ENCODE data around the gene ELOVL5.
"Not testable (repeated sequence)": the region's sequence is repeated elsewhere in the genome, so short reads cannot be mapped to it uniquely, and the experiment has no call there.

The ELOVL5 gene

GRCh38 chr6:53328375-53328774 lies 20.4 kb downstream of the ELOVL5 start:
- no peak for DNase-seq (ENCODE audit: low spot score)

DNA sequence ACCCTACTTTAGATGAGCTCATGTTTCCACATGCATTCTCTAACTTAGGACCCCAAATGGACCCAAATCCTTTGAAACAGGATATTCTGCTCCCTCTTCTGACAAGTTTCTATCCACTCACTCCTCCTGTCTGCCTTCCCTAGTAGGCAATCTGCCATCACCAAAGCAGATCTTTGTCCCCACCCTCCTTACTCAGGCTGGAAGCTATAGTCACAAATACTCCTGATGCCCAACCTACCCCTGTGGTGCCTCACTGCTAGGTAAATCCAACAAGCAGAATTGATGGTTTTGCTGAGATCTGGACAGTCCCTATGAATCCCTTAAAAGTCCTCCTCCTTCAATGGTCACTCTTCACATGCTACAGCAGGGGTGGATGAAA lies 21.7 kb downstream of the ELOVL5 start:
- DNase-seq (ENCODE audit: low spot score): no peak

GRCh38 chr6:53326372-53327016 lies 22.3 kb downstream of the ELOVL5 start:
- peak; percentile 93 for DNase-seq (ENCODE audit: low spot score)

DNA sequence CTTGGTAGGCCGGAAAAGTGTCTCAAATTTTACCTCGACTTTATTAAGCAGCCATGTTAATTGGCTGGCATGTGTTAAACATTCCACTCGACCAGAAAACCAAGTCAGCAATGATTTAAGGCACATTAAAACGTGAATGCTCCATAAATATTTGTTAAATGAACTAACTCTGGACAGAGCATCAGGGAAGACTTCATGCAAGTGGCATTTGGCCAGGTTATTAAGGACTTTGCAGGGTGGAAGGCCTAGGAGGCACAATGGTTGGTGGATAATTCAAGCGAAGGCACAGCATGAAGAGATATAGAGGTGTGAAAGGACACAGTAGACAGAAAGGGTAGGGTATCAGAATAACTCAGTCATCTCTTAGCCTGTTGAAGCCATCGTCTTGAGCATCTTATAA lies 23.0 kb downstream of the ELOVL5 start:
- DNase-seq (ENCODE audit: low spot score): no peak

DNA sequence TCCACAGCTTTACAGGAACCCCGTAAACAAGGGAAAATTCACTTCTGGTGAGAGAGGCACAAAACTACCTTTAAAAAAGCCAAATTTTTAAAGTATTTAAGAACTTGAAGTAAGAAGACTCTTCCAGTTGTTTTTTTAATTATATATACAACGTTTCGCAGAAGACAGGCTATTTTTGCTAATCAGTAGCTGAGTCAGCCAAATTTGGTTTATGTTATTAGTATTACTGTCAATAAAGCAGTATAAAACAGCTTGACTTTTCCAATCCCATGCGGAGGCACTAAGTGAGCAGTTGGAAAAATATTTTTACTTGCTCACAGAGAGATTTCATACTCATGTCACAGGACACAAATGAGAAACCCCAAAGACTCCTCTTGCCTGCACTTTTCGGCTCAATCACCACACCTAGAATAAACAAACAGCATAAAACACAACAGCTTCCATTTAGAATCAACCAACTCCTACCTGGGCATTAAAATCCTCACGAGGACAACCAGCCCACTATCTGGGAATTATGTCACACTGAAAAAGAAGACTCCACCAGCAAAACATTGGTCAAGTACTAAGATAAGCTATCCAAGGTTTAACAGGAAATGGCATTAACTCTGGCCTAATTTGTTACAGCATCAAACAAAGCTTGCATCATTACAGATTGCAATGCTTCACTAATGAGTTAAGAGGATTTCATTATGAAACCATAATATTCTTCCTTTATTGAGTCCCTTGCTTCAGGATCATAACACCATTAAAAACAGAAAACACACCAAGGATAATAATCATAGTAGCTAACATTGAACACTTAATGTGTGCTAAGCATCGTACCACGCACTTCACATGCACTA lies 26.3 kb downstream of the ELOVL5 start:
- DNase-seq (ENCODE audit: low spot score): no peak

GRCh38 chr6:53321701-53322100 lies 27.0 kb downstream of the ELOVL5 start:
- no peak for DNase-seq (ENCODE audit: low spot score)

DNA sequence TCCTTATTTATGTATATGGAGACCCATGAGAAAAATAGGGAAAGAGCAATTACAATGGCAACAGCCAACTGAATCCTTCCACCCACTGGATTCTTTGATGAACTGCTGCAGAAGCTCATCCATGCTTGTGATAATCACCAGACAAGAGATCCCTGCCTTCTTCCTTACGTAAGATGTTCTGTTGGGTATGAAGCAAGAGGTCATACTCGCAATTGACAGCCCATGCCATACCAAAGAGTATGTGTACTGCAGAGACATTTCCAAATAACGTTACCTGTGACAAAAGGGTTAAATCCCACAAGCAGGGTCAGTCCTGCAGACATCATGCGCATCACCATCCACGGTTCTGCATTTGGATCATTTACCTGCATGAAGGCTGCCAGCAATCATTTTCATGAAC lies 27.8 kb downstream of the ELOVL5 start:
- no peak for DNase-seq (ENCODE audit: low spot score)

- no peak for DNase-seq (ENCODE audit: low spot score)
Observed at GRCh38 chr6:53318429-53318828, 30.3 kb downstream of the ELOVL5 start.

- no peak for DNase-seq (ENCODE audit: low spot score)
Observed at GRCh38 chr6:53317861-53318260, 30.9 kb downstream of the ELOVL5 start.

DNA sequence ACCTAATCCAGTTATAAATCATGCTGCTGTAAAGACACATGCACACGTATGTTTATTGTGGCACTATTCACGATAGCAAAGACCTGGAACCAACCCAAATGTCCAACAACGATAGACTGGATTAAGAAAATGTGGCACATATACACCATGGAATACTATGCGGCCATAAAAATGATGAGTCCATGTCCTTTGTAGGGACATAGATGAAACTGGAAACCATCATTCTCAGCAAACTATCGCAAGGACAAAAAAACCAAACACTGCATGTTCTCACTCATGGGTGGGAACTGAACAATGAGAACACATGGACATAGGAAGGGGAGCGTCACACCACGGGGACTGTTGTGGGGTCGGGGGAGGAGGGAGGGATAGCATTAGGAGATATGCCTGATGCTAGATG lies 31.5 kb downstream of the ELOVL5 start:
- DNase-seq (ENCODE audit: low spot score): not testable (repeated sequence)

DNA sequence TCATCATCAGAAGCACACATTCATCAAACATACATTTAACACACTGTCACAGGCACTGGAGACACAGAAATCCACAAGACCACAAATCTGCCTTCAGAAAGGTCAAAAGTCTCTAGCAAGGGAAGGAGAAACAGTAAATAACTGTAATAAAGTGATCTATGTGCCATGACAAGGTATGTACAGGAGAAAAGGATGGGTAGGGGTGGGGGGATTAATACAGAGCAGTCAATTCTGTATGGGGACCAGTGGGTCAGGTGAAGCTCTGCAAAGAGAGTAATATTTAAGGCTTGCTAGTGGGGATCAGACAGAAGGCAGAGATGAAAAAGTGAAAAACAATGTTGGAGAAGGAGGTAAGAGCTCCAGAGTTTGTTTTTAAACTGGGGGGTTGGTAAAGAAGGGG lies 32.6 kb downstream of the ELOVL5 start:
- no peak for DNase-seq (ENCODE audit: low spot score)

DNA sequence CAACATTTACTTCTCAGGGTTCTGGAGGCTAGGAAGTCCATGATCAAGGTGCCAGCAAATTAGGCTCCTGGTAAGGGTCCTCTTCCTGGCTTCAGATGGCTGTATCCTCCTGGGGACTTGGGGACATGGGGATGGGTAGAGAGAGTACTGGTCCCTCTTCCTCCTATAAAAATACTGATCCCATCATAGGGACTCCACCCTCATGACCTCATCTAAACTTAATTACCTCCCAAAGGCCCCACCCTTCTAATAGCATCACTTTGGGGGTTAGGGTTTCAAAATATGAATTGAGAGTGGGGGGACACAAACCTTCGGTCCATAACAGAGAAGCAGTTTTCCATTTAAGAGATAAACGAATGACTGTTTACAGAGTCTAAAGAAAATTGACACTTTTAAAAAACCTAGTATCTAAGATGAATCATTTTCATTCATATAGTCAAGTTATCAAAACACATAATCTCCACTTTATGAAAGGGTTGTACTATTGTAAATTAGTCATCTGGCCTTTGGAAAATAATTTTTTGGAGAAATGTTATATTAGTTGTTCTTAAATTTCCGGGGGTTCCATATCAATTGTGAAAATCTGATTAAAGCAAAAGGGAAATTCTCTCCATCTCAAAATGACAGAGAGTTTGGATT lies 33.5 kb downstream of the ELOVL5 start:
- DNase-seq (ENCODE audit: low spot score): no peak

DNA sequence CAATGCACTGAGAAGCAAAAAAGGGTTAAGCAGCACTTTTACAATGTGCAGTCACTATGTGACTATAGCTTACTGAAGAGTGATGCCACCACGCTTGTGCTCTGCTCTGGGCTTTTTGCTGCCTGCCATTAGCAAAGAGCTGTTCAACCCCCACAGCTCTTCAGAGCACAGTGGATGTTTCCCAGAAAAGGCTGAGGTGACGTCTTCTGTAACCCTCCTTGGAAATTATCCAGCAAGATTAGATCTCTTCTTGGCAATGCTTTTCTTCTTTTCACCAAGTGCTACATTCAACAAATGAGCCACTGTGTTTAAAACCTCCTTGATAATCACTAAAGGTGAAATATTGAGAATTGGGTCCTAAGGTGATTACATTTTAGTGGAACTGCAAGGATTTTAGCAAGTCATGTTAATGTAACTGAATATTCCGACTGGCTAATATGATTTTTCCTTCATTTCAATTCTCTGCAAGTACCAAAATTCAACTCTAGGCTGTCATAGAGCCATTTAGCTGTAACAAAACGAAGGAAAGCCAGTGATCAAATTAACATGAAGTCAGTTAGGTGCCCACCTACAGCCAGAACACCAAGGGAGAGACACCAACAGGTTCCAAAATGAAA lies 34.9 kb downstream of the ELOVL5 start:
- no peak for DNase-seq (ENCODE audit: low spot score)

DNA sequence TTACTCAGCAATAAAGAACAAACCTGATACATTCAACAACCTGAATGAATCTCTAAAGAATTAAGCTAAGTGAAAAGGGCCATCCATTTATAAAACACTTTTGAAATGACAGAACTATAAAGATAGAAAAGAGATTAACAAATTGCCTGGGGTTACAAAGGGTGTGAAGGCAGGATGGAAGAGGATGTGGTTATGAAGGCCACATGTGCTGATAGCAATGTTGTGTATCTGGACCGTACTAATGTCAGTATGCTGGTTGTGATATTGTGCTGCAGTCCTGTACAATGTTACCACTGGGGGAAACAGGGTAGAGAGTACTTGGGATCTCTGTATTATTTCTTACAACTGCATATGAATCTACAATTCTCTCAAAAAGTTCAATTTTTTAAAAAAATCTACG lies 36.4 kb downstream of the ELOVL5 start:
- no peak for DNase-seq (ENCODE audit: low spot score)

DNA sequence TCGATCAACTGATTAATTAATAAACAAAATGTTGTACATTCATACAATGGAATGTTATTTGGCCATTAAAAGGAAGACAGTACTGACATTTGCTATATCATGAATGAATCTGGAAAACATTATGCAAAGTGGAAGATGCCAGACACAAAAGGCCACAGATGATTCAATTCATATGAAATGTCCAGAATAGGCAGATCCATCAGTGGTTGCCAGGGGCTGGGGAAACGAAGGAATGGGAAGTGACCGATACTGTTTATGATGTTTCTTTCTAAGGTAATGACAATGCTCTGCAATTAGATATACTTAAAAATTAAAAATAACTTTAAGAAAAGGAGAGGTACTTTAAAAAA lies 37.2 kb downstream of the ELOVL5 start:
- DNase-seq (ENCODE audit: low spot score): no peak

DNA sequence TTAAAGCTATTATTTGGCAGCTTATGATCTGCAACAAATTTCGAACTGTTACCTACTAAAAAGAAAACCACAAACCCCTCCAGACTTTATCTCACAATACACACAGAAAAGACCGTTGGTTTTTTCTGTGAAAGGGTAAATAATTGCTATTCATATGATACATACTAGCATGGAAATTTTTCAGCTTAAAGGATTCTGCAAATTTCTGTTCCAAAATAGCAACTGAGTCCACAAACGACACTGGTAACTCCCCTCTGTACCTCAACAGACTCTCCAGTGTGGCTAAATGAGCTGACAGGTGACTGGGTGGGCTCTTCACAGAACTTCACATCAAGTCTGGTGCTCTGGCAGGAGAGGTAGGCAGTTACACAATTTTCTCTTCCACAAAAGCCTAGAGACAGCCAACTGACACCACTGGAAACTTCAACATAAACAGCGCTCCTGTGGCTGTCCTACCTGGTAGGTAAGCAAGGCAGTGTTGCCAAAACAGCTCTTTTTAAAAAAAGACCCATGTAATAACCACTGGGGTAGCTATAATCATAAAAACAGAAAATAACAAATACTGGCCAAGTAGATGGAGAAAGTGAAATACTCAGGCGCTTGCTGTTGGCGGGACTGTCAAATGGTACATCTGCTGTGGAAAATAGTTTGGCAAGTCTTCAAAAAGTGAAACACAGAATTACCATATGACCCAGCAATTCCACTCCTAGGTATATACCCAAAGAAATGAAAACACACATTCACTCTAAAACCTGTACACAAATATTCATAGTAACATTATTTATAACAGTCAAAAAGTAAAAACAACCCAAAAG lies 37.8 kb downstream of the ELOVL5 start:
- no peak for DNase-seq (ENCODE audit: low spot score)

DNA sequence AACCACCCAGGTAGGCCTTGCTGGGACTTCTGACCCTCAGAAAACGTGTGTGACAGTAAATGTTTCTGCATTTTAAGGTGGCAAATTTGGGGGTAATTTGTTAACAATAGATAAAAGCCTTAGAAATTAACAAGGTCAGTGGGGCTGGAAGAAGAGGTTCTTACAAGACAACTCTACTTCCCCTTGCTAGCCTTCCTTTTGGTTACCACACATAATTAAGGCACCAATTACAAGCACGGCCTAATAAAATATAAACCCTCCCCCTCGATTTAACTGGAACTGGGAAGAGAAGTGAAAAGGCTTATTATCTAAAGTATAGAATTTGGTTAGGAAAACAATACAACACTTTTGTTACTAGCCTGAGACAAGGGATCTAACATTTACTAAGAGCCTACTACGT lies 38.8 kb downstream of the ELOVL5 start:
- DNase-seq (ENCODE audit: low spot score): no peak

DNA sequence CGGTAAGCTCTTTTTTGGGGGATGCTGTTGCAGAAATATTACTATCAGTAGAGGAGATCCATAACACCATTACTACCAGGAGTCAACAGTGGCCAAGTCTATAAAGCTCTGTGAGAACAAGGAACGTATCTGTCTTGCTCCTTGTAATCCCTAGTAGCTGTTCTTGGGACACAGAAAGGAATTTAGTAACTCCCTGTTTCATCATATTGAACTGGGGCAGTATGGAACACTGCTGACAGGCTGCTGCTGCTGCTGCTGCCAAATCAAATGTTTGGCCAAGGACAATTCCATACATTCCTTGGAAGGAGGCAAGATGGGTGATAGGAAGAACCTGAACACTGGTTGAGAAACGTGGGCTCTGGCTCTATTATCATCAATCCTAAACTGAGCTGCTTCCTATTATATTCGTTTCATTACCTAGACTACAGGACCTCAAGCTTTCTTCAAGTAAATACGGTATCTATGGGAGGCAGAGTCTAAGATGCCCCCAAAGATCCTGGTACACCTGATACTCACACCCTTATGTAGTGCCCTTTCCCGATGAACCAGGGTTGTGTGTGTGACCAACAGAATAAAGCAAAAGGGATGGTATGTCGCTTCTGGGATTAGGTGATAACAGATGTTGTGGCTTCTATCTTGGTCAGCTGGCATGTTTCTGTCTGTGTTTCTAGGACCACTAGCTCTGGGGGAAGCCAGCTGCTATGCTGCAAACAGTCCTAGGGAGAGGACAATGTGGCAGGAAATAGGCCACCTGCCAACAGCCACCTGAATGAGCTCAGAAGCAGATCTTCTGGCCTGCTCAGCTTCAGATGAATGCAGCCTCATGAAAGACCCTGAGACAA lies 39.5 kb downstream of the ELOVL5 start:
- no peak for DNase-seq (ENCODE audit: low spot score)

DNA sequence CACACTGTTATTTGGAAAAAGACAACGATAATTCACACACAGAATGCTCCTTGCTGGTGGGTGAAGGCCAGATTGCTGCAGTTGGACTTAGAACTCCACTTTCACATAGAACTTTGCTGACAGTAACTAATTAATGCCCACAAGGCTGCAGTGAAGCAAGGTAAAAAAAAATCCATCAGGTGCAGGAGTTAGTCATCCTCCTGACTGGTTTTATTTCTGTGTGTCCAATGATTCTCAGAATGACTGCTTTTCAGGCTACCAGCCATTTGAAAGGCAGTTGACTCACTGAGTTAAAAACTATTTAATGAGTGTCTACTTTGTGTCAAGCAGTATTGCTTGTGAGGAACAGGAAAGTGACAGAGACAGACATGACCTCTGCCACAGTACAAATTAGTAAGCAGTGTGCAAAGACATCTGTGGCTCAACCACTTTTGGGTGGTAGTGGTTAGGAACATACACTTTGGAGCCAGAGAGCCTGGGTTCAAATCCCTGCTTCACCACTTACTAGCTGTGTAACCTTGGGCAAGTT lies 41.9 kb downstream of the ELOVL5 start:
- DNase-seq (ENCODE audit: low spot score): peak; percentile 96

GRCh38 chr6:53306217-53306616 lies 42.5 kb downstream of the ELOVL5 start:
- DNase-seq (ENCODE audit: low spot score): not testable (repeated sequence)

- not testable (repeated sequence) for DNase-seq (ENCODE audit: low spot score)
Observed at GRCh38 chr6:53305506-53306005, 43.2 kb downstream of the ELOVL5 start.

Measured in kidney tubule cell (primary cell).